SKM-1 treated with dmso at 0.1 percent for 144 hours (cell line): ENCODE measurements around the gene ZNF716.
"Not testable (repeated sequence)": the region's sequence is repeated elsewhere in the genome, so short reads cannot be mapped to it uniquely, and the experiment has no call there.

Experiments used
- DNase-seq: peaks from one replicate; lab custom pipeline; 2025; ENCODE audit not compliant: unreplicated experiment; lab: John Stamatoyannopoulos, UW

Gene ZNF716

DNA sequence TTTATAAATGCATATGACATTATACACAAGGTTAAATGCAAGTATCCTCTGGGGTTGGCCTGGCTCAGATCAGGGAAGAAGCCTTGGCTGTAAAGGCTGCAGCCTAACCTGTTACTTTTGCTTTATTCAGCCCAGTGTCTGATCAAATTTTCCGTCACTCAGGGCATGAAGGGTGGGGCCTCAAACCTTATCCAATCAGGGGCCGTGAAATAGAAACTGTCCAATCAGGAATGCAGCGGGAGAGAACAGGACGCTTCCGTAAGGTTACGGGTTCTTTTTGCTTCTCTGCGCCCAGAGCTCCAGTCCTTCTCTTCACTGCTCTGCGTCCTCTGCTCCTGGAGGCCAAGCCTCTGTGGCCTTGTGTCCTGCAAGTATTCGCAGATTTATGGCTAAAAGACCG is at the start of gene ZNF716:
Gene ZNF716, plus strand, starts transcription at position 274 of the 400 bp plus-strand sequence. Its CDS starts 112 bp downstream, at position 386.
- DNase-seq, result no peak

DNA sequence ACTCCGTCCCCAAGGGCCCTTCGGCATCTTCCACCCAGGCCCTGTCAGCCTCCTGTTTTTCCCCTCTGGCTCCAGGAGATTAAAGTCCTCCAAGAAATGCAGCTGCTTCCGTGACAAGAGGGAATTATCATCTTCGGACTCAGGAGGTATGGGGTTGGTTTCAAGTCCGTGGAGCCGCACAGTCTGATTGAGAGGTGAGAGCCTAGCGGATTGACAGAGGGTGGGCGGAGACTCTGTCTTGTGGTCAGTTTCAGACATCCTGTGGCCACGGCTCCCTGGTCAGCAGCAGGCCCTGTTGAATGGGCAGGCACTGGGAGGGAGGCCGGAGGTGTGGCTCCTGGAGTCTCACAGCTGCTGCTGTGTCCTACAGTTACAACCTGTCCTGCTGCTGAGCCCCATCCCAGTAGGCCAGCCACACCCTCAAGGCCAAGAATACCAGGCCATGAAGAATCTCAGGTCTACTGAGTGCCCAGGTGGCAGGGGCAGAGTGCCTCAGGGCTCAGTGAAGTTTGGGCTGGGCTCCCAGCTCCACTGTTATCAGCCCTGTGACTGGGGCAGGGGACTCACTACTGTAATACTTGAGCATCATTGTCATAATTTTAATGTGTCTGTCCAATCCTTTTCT is 49.3 kb upstream of the ZNF716 start:
- DNase-seq, result no peak

DNA sequence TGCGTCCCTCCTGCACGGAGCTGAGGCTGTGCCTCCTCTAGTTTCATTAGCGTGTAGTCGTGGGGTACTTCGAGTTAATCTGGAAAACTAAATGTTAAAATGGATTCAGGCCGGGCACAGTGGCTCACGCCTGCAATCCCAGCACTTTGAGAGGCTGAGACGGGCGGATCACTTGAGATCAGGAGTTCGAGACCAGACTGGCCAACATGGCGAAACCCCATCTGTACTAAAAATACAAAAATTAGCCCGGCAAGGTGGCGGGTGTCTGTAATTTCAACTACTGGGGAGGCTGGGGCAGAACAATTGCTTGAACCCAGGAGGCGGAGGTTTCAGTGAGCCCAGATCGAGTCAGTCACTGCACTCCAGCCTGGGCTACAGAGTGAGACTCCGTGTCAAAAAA is 46.9 kb upstream of the ZNF716 start:
- DNase-seq, result not testable (repeated sequence)

DNA sequence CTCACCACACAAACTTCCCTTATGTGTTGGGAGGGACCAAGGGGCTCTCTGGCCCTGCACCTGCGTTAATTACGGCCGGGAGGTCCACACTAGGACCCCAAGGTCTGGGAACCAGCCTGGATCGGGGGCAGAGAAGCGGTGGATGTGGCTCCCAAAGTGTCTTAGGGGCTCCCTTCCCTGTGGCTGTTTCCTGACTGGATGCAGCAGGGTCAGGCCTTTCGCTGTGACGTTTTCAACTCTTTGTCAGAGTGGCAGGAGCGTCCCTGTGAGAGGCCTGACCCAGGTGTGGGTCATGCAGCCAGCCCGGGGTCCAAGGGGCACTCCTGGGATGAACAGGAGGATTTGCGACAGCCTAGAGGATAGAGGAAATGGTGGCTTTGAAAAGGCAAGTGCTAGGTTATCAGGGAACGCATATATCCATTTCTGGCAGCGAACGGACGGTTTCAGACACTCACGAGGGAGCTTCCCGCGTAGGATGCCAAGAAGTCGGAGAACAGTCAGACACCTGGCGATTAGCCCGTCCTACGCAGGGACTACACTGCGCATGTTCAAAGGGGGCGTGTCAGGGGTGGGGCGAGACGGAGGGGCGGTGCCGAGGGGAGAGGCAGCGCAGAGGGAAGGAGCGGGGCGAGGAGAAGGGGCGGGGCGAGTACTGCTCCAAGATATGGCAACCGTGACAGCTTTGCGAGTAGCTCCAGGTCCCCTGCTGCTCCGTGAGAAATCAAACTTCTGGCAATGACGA is 46.2 kb upstream of the ZNF716 start:
- no peak for DNase-seq

DNA sequence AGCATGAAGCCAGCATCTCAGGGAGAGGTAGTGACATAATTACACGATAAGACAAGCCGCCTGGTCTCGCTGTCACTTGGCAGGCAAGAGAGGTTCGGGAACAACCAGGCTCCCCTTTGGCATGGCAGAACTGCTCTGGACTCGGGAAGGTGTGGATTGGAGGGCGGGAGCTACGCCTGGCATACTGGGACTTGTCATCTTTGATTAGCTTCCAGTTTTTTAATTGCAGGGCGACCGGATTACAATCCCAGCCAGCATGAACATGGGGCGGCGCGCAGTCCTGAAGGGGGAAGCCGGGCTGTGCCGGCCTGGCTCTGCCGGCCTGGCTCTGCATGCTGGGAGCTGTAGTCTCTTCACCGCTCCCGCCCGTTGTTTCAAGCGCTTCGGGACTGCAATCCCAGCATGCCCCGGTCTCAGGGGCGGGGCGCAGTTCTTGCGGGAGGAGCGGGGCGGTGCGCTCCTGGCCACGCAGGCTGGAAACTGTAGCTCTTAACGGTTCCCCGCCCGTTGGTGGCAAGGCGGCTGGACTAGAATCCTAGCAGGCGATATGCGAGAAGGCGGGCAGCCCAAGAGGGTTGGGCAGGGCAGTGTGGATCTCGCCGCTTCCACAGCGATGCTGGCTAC is 45.5 kb upstream of the ZNF716 start:
- DNase-seq, result no peak

DNA sequence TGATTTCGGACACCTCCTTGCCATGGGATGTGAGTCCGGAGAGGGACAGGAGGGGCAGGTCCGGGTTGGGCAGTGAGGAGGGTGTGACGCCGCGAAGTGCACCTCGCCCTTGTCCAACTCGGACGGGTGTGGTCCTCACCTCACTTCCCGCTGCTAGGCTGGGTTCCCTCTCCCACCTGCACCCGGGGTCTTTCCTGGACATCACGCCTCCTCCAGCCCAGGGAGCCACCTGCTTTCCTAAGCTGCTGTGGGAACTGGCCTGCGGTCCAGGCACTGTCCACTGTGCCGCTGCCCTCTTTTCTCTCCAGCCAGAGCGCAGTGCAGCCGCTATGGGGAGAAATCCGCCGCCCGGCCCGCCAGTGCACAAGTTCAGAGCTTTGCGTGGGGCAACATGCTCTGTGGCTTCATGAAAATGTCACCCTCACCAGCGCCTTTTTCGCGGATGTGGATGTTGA is 45.0 kb upstream of the ZNF716 start:
- no peak for DNase-seq

DNA sequence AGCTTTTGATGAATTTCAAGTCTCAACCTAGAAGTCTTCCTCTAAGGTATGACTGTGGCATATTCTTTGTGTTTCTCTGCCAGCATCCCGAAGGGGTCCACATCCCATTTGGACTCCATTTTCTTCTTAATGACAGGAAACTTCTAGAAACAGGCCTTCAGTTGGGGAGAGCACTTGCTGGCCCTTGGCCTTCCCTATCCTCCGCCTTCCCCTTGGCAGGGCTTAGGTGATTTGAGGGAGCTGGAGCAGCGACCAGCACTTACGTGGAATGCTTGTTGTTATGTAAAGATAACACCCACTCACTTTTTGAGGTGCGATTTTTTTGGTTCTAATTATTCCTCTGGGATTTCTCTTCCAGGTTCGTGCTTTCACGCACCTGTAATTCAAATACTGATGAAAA is 42.9 kb upstream of the ZNF716 start:
- no peak for DNase-seq

DNA sequence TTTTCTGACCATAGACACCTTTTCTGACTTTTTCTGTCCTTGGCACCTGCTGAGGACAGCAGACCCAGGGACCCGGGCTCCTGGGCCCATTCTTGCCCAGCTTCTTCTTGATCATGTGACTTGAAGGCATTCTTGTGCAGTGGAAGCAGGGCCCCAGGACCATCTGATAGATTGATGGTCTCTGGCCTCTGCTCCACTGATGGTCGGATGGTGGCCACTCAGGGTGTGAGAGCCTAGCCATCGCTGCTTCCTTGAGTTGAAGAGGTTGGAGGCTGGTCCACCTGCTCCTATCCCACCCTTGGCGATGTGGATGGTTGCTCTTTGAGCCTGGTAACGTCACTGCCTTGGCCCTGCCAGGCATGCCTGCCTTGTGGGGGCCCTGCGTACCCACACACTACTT is 37.8 kb upstream of the ZNF716 start:
- no peak for DNase-seq

DNA sequence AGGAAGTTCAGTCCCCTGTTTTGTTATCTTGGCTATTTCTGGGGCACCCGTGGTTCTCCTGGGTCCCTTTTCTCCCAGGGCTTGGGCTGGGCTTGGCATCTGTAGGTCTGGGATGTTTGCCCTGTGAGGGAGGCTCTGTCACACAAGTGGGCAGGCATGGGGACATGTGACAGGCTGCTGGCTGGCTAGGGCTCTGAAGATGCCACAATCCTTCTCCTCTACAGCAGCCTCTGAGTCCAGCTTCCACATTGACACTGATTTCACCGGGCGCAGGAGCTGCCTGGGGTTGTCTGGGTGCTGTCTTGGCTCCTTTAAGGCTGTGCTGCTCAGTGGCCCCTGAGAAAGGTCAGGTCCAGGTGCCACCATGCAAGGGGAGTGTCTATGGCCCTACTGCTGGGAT is 37.4 kb upstream of the ZNF716 start:
- DNase-seq, result no peak

DNA sequence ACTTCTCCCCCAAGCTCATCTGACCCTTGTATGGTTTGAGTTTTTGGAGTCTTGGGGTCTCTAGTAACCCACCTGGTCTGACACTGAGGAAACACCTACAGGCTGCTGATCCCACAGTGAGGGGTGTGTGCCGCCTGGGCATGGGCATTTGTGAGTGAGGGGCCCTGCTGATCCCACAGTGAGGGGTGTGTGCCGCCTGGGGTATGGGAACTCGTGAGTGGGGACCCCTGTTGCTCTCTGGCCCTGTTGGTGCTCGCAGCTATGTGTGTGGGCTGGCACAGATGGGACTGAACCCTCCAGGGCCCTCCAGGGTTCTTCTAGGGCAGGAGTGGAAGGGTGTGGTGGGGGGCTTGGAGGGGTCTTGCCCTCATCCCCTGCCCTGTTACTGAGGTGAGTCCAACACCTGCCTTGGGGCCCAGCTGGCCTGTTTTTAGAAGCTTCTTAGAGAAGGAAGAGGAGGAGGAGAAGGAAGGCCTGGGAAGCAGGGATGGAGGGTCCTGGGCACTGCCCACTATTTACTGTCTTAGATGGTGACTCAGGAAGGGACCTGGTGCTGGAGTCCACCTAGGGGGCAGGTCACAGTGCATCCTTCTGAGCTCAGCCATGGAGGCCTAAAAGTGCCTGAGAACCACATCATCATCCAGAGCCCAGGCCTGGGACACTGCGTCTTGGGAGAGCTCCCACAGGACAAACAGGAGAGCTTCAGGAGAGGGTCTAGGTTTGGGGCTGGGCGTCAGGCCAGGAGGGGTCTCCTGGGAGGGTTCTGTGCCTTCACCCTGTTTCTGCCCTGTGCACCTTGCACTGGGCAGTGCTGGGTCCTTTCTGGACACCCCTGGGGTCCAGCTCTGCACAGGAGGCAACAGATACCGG is 36.2 kb upstream of the ZNF716 start:
- DNase-seq, result no peak

DNA sequence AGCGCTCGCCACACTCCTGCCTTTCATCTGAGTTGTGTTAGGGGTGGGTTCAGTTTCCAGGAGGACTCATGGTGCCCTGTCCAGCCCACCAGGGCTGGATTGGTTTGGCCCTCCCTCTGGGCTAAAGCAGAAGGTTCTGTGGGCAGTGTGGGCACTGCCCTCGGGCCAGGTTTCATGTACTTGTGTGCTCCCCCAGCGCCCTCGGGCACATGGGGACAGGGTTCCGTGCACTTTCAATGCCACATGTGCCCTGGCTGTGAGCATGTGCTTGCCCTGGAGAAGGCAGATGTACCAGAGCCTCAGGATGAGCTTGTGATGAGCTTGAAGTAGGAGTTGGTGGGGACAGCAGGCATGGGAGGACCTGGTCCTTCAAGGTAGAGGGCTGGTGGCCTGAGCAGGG is 35.6 kb upstream of the ZNF716 start:
- no peak for DNase-seq

DNA sequence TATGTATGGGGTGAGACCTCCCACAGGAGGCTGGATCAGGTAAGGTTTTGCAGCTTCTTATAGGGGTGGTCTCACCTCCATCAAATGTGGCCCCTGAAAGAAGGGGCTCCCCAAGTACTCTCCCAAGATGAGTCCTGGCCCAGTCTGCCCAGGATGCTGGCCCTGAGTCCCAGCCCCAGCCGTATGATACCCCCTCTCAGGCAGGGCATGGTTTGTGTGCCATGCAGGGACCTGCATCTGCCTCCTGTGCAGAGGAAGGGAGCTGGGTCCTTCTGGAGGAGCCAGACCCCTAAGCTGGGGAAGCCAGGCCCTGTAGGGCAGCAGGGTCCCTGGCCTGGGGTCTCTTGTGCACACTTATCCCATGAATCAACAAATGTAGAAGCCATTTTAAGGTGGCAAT is 35.1 kb upstream of the ZNF716 start:
- DNase-seq, result no peak

DNA sequence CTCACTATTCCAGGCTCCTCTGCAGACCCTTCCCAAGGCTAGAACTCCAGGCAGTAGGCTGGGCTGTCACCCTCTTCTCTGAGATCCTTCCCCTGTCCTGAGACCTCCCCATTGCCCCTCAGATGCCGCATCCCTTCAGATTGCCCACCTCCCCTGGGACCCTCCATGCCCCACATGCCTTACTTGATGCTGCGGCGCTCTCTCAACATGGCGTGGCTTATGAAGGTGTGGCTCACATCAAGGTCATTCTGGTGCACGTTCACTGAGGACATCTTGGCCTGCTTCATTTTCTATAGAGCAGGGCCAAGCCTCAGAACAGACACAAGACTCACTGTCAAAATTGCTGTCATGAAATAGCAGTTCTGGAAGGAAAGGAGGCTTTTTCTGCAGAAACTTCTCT is 34.7 kb upstream of the ZNF716 start:
- DNase-seq, result no peak

DNA sequence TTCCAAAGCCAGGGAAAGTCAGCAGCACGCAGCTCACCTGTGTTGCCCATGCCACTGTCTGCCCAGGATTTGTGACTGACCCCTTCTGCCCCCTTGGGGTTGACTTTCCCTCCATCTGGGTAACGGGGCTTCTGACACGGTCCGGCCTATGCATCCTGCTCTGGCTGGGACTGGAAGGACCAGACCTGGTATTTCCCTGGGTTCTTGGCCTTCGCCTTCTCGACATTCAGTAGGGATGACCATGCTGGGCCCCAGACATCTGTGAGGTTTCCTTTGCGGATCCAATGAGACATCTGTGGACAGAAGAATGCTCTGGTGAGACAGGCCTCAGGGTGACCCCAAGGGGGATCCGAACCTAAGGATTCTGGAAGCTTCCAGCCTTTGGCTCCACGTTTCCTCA is 34.2 kb upstream of the ZNF716 start:
- no peak for DNase-seq

DNA sequence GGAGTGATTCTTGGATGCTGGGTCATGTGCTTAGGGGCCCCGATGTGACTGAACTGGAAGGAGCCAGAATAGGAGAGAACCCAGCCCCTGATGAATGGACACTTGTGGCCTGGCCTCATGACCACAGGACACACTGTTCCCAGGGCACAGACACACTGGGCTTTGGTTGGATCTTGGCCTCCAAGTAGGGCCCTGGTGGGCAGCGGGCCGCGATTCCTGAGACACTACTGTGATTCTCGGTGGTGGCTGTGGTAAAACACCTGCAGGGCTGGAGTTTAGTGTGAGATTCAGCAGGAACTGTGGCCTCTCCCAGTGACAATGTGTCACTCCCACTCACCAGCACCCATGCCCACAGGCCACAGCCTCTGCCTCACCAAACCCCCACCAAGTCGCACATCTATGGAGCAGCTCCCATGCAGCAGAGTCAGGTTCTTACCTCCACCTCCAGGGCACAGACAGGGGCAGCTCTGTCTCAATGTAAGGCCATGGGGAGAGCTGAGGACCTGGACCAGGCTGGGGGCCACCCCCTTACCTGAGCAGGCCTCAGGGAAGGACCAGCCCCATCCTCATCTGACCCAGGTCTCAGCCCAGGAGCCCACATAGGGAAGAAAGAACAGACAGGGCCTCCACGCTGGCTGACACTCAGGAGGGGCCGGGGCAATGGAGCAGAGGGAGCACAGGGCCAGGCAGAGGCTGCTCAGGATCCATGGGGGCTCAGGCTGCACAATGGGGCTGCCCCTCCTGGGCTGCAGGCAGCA is 33.2 kb upstream of the ZNF716 start:
- DNase-seq, result no peak

DNA sequence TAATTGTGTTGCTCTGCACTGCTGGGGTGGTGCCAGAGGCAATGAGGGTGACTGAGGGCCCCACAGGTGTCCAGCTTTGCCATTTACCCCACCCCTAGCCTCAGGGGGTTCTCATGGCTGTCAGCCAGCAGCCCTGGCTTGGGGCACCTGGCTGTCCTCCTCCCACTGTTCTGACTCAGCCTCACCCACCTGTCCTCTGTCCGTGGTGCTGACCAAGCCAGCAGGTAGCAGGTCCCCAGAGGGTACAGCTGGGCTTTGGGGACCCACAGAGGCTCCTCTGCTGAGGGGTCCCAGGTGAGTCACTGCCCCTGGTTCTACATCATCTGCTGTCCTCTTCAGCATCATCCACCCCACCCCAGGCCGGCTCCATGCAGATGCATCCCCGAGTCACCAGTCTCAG is 32.2 kb upstream of the ZNF716 start:
- no peak for DNase-seq

DNA sequence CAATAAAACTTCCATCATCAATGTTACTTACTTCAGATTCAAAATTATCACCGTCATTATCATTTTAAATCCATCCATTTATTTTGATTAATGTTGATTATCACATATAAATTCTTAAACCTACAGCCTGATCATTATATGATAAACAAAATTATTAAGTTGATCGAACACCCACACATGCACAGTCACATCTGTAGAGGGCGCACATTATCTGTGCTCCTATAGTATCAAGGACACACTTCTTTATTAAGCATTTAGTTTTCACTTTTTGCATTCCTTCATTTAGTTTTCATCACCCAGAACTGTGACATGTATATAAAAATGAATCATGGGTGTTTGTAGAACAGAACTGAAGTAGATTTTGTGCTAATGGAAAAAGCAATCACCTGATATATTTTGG is 26.2 kb upstream of the ZNF716 start:
- DNase-seq, result no peak

DNA sequence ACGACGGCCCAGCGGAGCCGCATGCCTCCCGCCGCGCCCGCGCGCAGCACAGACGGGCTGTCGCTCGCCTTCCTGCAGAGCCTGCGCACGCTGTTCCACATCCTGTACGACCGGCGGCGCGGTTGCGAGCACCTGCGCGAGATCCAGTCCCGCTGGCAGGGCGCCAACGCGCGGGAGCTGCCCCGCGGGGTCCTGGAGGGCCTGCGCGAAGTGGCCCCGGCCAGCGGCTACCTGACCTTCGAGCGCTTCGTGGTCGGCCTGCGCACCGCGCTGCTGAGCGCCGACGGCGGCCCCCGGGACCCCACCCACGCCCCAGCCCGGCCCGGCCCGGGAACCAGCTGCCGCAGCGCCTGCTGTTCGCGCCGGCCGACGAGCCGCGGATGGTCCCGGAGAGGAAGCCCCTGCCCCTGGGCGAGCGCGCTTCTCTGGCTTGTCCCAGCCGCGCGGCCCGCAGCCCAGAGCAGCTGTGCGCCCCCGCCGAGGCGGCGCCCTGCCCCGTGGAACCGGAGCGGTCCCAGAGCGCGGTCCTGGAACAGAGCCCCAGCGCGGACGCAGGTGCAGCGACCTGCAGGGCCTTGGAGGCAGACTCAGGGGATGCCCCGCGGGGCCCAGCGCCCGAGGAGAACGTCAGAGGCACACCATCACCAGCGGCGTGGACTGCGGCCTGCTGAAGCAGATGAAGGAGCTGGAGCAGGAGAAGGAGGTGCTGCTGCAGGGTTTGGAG is 25.3 kb upstream of the ZNF716 start:
- DNase-seq, result no peak

DNA sequence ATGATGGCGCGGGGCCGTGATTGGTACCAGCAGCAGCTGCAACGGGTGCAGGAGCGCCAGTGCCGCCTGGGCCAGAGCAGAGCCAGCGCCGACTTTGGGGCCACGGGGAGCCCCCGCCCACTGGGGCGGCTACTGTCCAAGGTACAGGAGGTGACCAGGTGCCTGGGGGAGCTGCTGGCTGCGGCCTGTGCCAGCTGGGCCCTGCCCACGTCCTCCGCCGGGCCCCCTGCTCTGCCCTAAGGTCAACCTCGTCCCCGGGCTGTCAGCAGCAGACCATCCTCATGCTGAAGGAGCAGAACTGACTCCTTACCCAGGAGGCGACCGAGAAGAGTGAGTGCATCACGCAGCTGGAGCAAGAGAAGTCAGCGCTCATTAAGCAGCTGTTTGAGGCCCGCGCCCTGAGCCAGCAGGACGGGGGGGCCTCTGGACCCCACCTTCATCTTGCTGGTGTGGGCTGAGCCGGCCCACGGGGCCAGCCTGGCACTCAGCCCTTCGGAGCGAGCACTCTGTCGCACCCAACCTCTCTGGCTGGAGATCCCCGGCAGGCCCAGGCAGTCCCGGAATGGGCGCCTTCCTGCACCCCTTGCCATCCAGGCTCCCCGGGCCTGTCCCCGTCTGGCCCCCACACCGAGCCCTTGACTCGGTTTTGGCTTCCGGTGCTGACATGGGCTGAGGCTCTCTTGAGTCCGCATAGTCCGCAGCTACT is 24.6 kb upstream of the ZNF716 start:
- no peak for DNase-seq
